Adrenal gland (tissue), 5 donors: ENCODE data around the gene ITM2C.

Source experiments
- POLR2A ChIP-seq, 2 donors: fragments of 450-650 bp; IDR thresholded peaks; one replicate each; pipeline ENCODE4 v1.6.1; 2017; ENCODE audit warnings: antibody characterized with exemption in 2 of 2, mild to moderate bottlenecking in 2 of 2, moderate library complexity in 1 of 2
- TF ChIP-seq, protein P1 (sequence below), 6 experiments: fragments of 450-650 bp in 4 of 6; fragments of 200-600 bp in 2 of 6; sonication (generic) in 1 of 6; IDR thresholded peaks; 1 replicate in 5 of 6; 2 replicates in 1 of 6; pipeline versions ENCODE4 v1.5.1 to v1.8.0; 2016 to 2021; ENCODE audit warnings: antibody characterized with exemption in 6 of 6, mild to moderate bottlenecking in 2 of 6, moderate library complexity in 1 of 6
- donor health status: DM: no; HTN: no; CAD: no.

DNA sequence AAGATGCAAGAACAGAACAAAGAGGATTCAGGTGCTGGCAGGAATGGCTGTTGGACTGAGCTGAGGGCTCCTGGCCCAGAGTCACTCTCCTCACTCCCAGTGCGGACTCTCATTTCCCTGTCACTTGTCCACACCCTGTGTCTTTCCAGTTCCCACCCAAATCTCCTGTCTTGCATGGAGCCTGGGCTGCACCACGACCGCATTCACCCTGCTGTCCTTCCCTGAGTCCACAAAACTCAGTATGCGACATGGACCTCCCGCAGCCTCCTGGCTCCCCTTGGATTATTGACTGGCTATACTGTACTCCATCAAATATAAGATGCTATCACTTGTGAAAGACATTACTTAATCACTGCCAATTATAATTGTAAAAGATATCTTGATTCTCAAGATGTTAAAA is 2.5 kb upstream of the ITM2C start:
- TF ChIP-seq, protein P1, sequence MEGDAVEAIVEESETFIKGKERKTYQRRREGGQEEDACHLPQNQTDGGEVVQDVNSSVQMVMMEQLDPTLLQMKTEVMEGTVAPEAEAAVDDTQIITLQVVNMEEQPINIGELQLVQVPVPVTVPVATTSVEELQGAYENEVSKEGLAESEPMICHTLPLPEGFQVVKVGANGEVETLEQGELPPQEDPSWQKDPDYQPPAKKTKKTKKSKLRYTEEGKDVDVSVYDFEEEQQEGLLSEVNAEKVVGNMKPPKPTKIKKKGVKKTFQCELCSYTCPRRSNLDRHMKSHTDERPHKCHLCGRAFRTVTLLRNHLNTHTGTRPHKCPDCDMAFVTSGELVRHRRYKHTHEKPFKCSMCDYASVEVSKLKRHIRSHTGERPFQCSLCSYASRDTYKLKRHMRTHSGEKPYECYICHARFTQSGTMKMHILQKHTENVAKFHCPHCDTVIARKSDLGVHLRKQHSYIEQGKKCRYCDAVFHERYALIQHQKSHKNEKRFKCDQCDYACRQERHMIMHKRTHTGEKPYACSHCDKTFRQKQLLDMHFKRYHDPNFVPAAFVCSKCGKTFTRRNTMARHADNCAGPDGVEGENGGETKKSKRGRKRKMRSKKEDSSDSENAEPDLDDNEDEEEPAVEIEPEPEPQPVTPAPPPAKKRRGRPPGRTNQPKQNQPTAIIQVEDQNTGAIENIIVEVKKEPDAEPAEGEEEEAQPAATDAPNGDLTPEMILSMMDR (IDR thresholded peaks at IDR 0.05): no peak
- no peak for TF ChIP-seq POLR2A (IDR thresholded peaks at IDR 0.05)
